Measurements from ENCODE around the gene RASAL1. TPM values are rescaled to one million over a fixed set of nuclear protein-coding genes. Genes with fewer than 3 reads are reported as not detected.

RASAL1 gene
- total RNA-seq, 4 donors from 2014 or later, result 0.85 to 4.4 (median 3.9) TPM

GRCh38 chr12:113098441-113099028, 37.0 kb downstream of the RASAL1 start:
- peaks cover 0 to 8% (median under 1%) of the 10 kb centered on the region in 4 donors for H3K4me1 ChIP-seq
- H3K27me3 ChIP-seq, result no peaks in the 10 kb centered on the region
- no peaks in the 10 kb centered on the region for H3K36me3 ChIP-seq
- TF ChIP-seq CTCF (IDR thresholded peaks at IDR 0.05) (peak; percentile 75 to 93 (median 84)), POLR2A (IDR thresholded peaks at IDR 0.05) (no peak)
- DNase-seq, result peak; percentile 77 to 89 (median 80)
- no peak overlapping the region for H3K4me3 ChIP-seq
- no peaks in the 10 kb centered on the region for H3K9me3 ChIP-seq
- H3K27ac ChIP-seq, result peak overlapping the region in 1 of 4 donors; percentile 49

- no peak for DNase-seq
- Histone ChIP-seq H3K27me3 (no peaks in the 10 kb centered on the region), H3K27ac (peak overlapping the region in 1 of 4 donors; percentile 49), H3K36me3 (no peaks in the 10 kb centered on the region), H3K9me3 (no peaks in the 10 kb centered on the region), H3K4me1 (peaks cover 0 to 8% (median 5%) of the 10 kb centered on the region in 4 donors), H3K4me3 (no peak overlapping the region)
- TF ChIP-seq POLR2A (IDR thresholded peaks at IDR 0.05), result no peak
- TF ChIP-seq CTCF (IDR thresholded peaks at IDR 0.05), result no peak
Observed at GRCh38 chr12:113097716-113098440, 37.7 kb downstream of the RASAL1 start.

GRCh38 chr12:113096675-113097461, 38.7 kb downstream of the RASAL1 start:
- no peaks in the 10 kb centered on the region for H3K36me3 ChIP-seq
- H3K4me1 ChIP-seq, result peaks cover 0 to 9% (median 6%) of the 10 kb centered on the region in 4 donors
- DNase-seq, result no peak
- TF ChIP-seq POLR2A (IDR thresholded peaks at IDR 0.05) (no peak), CTCF (IDR thresholded peaks at IDR 0.05) (no peak)
- H3K9me3 ChIP-seq, result no peaks in the 10 kb centered on the region
- H3K4me3 ChIP-seq, result no peak overlapping the region
- no peak overlapping the region for H3K27ac ChIP-seq
- H3K27me3 ChIP-seq, result no peaks in the 10 kb centered on the region

- no peak for DNase-seq
- H3K9me3 ChIP-seq, result no peaks in the 10 kb centered on the region
- H3K4me3 ChIP-seq, result no peak overlapping the region
- H3K27me3 ChIP-seq, result no peaks in the 10 kb centered on the region
- H3K27ac ChIP-seq, result no peak overlapping the region
- peaks cover 0 to 11% (median 8%) of the 10 kb centered on the region in 4 donors for H3K4me1 ChIP-seq
- no peak for TF ChIP-seq CTCF (IDR thresholded peaks at IDR 0.05)
- TF ChIP-seq POLR2A (IDR thresholded peaks at IDR 0.05), result no peak
- H3K36me3 ChIP-seq, result no peaks in the 10 kb centered on the region
Observed at GRCh38 chr12:113095405-113095804, 40.2 kb downstream of the RASAL1 start.

- no peaks in the 10 kb centered on the region for H3K9me3 ChIP-seq
- H3K4me3 ChIP-seq, result no peak overlapping the region
- H3K36me3 ChIP-seq, result no peaks in the 10 kb centered on the region
- no peak overlapping the region for H3K27ac ChIP-seq
- no peak for DNase-seq
- no peaks in the 10 kb centered on the region for H3K27me3 ChIP-seq
- H3K4me1 ChIP-seq, result peaks cover 0 to 16% (median 8%) of the 10 kb centered on the region in 4 donors
- TF ChIP-seq CTCF (IDR thresholded peaks at IDR 0.05), result no peak
- no peak for TF ChIP-seq POLR2A (IDR thresholded peaks at IDR 0.05)
Observed at GRCh38 chr12:113094738-113095137, 40.8 kb downstream of the RASAL1 start.

All from Peyer's patch (tissue), 4 donors.